GM19043 (cell line): ENCODE measurements around the gene SLC24A4.
A peak's percentile ranks its signal among the peaks of the same experiment; 100 is the strongest.

Source experiments
- ATAC-seq: cut with Tn5 transposase; IDR thresholded peaks from one replicate; pipeline ENCODE4 v1.9.1; 2021; ENCODE audit warnings: low read depth; ENCODE audit not compliant: unreplicated experiment

Gene SLC24A4

GRCh38 chr14:92453691-92454090 lies 130.7 kb downstream of the SLC24A4 start:
- ATAC-seq = no peak

GRCh38 chr14:92455231-92455630 lies 132.3 kb downstream of the SLC24A4 start:
- no peak for ATAC-seq

GRCh38 chr14:92456215-92457015 lies 133.4 kb downstream of the SLC24A4 start:
- ATAC-seq = no peak

- ATAC-seq = no peak
Measured at GRCh38 chr14:92457016-92457565, 134.1 kb downstream of the SLC24A4 start.

- ATAC-seq = no peak
Measured at GRCh38 chr14:92458136-92459029, 135.4 kb downstream of the SLC24A4 start.

GRCh38 chr14:92459030-92459949 lies 136.3 kb downstream of the SLC24A4 start:
- ATAC-seq = no peak

- ATAC-seq = no peak
Measured at GRCh38 chr14:92459950-92460421, 137.0 kb downstream of the SLC24A4 start.

- no peak for ATAC-seq
Measured at GRCh38 chr14:92460541-92460915, 137.6 kb downstream of the SLC24A4 start.

GRCh38 chr14:92460916-92461579 lies 138.1 kb downstream of the SLC24A4 start:
- ATAC-seq = peak; percentile 71

- no peak for ATAC-seq
Measured at GRCh38 chr14:92461891-92462290, 138.9 kb downstream of the SLC24A4 start.

GRCh38 chr14:92462568-92462967 lies 139.6 kb downstream of the SLC24A4 start:
- ATAC-seq = no peak

- no peak for ATAC-seq
Measured at GRCh38 chr14:92463141-92463540, 140.2 kb downstream of the SLC24A4 start.

- no peak for ATAC-seq
Measured at GRCh38 chr14:92464156-92464555, 141.2 kb downstream of the SLC24A4 start.

- no peak for ATAC-seq
Measured at GRCh38 chr14:92464716-92465115, 141.8 kb downstream of the SLC24A4 start.

- ATAC-seq = no peak
Measured at GRCh38 chr14:92465353-92466055, 142.5 kb downstream of the SLC24A4 start.

- no peak for ATAC-seq
Measured at GRCh38 chr14:92466059-92466458, 143.1 kb downstream of the SLC24A4 start.

- no peak for ATAC-seq
Measured at GRCh38 chr14:92469515-92469914, 146.6 kb downstream of the SLC24A4 start.

- no peak for ATAC-seq
Measured at GRCh38 chr14:92470215-92470614, 147.2 kb downstream of the SLC24A4 start.

- no peak for ATAC-seq
Measured at GRCh38 chr14:92470811-92471210, 147.8 kb downstream of the SLC24A4 start.
